Stimulated activated CD4-positive, alpha-beta T cell treated with anti-CD3 and anti-CD28 coated beads, Interleukin-4, amount 100 ng/mL, for 48 hours (primary cell): Measurements from ENCODE around the gene TLR6.
"Not testable (repeated sequence)": the region's sequence is repeated elsewhere in the genome, so short reads cannot be mapped to it uniquely, and the experiment has no call there.

Source experiments
- DNase-seq, 2 donors: peaks; one replicate each; pipeline ENCODE4 v3.0.0-alpha.2; 2020; ENCODE audit warnings: low read depth in 2 of 2

Gene TLR6

DNA sequence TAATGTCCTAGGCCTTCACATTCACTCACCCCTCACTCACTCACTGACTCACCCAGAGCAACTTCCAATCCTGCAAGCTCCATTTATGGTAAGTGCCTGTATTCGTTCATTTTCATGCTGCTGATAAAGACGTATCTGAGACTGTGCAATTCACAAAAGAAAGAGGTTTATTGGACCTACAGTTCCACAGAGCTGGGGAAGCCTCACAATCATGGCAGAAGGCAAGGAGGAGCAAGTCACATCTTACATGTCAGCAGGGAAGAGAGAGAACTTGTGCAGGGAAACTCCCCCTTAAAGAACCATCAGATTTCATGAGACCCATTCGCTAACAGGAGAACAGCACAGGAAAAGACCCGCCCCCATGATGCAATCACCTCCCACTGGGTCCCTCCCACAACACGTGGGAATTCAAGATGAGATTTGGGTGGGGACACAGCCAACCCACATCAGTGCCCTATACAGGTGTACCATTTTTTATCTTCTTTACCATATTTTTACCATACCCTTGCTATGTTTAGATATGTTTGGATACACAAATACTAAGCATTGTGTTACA, 33.8 kb downstream of the TLR6 start:
- no peak for DNase-seq

DNA sequence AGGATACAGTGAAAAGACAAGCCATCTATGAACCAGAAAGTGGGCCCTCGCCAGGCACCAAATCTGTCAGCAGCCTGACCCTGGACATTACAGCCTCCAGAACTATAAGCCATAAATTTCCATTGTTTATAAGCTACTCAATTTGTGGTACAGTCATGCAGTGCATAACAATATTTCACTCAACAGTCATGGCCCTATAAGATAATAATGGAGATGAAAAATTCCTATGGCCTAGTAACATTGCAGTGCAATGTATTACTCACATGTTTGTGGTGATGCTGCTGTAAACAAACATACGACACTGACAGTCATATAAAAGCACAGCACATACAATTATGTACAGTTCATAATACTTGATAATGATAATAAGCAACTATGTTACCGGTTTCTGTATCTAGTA, 34.9 kb downstream of the TLR6 start:
- DNase-seq: no peak

DNA sequence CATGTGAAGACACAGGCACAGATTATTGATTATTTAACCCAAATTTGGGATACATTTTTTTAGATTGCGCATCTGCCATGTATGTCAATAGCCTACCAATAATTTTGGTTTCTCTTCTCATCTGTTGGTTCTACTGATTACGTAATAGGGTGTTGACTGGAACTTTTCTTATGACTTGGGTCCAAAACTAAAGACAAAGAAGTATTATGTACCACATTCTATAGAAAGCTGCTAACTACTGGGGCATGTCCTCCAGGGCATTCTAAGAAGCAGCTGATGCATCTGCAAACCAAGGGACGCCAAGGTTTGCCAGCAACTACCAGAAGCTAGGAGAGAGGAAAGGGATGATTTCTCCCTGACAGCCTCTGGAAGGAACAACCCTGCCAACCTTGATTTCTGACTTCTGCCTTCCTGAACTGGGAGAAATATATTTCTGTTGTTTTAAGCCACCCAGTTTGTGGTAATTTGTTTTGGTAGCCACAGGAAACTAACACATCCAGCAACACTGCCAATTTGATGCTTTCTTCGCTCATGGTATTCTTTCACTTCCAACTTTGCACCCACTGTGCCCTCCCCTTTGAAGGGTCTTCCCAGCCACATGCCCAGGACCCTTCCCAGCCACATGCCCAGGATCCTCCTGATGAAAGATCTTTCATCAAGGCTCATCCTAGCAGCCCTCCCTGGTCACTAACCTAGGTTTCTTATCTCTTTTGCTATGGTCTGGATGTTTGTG, 36.1 kb downstream of the TLR6 start:
- no peak for DNase-seq

DNA sequence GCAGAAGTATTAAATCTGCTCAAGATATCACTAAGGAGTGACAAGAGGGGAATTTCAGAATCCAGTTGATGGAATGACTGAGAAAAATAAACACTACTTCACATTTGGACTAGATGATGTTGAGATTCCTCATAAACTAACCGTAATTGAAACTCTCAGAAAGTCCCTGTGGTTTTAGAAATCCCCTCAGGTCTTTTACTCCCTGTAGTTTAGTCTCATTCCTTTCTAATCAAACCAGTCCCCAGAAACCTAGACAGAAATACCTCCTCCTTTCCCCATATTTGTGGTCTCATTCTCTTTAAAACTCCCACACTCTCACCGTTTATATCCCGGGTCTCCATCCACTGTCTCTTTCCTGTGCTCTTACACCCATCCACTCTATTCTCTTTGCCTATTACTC, 37.0 kb downstream of the TLR6 start:
- DNase-seq: no peak

DNA sequence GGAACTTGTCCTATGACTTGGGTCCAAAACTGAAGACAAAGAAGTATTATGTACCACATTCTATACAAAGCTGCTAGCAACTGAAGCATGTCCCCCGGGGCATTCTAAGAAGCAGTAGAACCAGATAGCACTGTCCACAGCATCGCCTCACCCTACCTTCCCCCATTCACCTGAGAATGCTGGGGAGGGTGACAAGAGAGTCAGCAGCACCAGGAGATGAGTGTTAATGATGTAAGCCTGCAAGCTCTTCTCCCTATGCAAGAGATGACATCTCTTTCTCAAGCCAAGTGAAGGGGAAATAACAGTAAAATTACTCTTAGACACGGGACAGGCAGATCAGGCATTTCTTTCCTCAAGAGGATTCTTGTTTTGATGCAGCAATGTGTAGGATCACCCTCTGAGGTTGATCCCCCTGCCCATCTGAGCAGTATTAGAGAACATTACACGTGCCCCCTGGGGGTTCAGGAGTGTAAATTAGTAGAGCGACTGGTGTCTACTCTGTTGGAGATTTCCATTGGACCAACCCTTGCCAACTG, 38.1 kb downstream of the TLR6 start:
- DNase-seq: no peak

DNA sequence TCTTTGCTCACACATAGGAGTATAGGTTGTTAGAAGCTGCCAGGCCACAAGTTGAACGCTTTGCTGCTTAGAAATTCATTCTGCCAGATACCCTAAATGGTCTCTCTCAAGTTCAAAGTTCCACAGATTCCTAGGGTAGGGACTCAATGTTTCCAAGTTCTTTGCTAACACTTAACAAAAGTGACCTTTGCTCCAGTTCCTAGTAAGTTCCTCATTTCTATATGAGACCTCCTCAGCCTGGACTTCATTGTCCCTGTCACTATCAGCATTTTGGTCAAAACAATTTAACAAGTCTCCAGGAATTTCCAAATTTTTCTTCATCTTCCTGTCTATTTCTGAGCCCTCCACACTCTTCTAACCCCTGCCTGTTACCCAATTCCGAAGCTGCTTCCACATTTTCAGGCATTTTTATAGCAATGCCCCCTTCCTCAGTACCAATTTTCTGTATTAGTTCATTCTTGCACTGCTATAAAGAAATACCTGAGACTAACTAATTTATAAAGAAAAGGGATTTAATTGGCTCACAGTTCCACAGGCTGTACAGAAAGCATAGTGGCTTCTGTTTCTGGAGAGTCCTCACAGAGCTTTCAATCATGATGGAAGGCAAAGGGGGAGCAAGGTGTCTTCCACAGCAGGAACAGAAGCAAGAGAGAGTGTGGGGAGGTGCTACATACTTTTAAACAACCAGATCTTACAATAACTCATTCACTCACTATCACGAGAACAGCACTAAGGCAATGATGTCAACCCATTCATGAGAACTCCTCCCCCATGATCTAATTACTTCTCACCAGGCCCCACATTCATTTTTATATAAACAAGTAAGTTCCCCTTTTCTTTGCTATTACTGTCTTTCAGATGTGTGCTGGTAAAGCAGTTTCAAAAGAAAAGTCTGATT, 40.5 kb downstream of the TLR6 start:
- no peak for DNase-seq

DNA sequence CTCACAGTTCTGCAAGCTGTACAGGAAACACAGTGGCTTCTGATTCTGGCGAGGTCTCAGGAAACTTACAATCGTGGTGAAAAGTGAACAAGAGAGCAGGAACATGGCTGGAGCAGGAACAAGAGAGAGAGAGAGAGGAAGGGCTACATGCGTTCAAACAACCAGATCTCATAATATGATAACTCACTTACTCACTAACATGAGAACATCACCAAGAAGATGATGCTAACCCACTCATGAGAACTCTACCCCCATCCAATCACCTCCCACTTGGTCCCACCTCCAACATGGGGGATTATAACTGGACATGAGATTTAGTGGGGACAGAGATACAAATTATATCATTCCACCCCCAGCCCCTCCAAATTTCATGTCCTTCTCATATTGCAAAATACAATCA, 42.2 kb downstream of the TLR6 start:
- DNase-seq: no peak

DNA sequence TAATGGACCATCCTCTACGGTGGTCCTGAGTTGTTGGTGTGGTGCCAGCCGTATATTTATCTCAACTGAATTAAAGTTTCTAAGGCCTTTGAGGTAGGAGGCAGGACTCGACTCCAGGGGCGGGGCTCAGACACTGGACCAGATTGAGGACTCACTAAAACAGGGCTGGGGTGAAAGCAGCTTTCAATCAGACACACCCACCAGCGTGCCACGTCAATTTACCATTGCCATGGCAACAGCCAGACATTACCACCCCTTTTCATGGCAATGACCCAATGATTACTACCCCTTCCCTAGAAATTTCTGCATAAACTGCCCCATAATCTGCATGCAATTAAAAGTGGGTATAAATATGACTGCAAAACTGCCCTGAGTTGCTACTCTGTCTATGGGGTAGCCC, 45.3 kb downstream of the TLR6 start:
- DNase-seq: no peak

DNA sequence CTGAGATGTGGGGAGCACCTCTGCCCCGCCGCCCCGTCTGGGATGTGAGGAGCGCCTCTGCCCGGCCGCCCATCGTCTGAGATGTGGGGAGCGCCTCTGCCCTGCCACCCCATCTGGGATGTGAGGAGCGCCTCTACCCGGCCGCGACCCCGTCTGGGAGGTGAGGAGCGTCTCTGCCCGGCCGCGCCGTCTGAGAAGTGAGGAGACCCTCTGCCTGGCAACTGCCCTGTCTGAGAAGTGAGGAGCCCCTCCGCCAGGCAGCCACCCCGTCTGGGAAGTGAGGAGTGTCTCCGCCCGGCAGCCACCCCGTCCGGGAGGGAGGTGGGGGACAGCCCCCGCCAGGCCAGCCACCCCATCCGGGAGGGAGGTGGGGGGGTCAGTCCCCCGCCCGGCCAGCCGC, 49.2 kb downstream of the TLR6 start:
- not testable (repeated sequence) for DNase-seq

DNA sequence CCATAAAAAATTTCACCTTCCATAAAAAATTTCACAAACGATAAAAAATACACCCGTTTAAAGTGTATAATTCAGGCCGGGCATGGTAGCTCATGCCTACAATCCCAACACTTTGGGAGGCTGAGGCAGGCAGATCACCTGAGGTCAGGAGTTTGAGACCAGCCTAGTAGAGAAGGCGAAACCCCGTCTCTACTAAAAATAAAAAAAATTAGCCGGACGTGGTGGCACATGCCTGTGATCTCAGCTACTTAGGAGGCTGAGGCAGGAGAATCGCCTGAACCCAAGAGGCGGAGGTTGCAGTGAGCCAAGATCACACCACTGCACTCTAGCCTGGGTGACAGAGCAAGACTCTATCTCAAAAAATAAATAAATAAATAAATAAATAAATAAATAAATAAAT, 50.4 kb downstream of the TLR6 start:
- not testable (repeated sequence) for DNase-seq

DNA sequence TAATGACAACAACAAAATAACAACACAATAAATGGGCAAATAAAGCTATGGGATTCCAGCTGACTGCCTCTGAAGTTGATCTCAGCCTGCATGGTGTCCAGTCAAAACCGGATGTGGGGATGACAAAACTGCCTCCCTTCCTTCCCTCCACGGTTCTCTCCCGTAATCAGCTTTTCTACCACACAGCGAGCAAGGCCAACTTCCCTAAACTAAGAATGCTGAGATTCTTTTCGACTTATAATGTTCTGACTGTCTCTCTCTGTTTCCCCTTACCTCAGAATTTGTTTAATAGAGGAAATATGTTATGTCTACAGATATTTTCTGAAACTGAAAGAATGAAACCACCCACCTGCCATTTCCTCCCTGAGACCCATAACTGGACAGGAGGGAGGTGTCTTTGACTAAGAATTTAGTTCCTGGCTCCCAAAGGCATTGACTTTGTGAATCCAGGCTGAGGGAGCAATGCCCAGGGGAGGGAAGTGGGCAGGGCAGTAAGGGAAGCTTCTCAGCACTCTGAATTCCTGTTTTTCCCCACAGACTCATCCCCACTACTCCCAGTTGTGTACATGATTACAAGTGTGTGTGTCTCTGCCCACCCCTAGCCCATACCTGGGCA, 51.0 kb downstream of the TLR6 start:
- peak in 1 of 2 donors; percentile 9 for DNase-seq

DNA sequence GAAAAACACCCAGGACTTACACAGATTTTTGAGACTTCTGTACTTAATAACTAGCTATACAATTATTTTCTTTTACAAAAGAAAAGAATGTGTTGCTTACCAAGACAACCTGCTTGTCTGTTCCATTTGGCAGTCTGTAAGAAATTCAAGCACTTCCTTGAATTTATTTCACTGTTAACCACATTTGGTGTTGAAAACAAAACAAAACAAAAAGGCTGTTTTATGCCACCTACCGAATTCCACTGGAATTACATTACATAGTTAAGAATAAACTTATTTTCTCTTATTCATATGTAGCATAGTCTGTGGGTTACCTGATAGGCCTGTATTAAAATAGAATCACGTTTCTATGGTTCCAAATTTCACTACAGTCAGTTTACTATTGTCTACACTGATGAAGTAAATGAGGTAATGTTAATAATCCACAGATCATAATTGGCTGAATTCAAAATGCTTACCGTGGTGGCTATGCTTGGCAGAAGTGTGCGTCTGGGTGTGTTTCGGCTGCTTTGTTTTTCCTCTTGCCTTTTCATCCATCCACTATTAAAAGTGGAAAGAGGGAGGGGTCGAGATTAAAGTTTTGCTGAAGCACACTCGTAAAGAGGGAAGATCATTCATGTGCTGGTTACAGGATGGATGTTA, 51.8 kb downstream of the TLR6 start, which contains the start of gene TLR1:
TLR1 (minus strand) TSS at position 138 of the 642 bp plus-strand sequence. CDS start 5,960 bp downstream, outside the sequence.
- DNase-seq: no peak

DNA sequence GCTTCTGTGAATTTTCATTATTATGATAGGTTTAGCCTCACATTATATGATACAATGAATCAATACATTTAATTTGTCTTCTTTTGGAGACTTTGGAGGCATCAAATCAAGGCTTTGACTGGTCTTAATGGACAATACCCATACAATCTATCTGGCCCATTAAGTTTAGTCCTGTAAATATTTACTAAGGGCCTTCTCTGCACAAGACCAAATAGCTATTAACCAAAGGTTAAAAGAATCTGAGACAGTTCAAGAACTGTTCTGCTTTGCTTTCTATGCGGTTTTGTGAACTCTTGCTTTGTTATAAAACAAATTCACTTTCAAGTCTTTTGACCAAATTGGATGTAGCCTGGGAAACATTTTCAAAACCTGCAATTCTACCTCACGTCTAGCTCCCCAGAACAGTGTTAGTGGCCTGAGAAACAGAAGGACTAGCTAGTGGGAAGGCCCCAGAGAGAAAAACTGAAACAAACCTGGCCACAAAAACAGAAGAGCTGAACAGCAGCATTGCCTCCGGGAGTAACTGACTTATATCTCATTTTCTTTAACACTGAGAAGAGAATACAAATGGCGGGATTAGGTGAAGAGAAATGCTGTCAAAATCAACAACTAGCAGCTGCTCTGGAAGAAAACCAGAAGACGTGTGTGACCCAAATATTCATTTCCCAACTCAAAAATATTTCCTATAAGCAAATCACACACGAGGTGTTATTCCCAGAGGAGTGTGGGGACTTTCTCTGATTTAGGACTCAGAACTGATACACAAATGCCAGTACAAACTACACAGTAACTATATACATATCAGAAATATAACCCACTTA, 52.6 kb downstream of the TLR6 start:
- peak in 1 of 2 donors; percentile 13 for DNase-seq

DNA sequence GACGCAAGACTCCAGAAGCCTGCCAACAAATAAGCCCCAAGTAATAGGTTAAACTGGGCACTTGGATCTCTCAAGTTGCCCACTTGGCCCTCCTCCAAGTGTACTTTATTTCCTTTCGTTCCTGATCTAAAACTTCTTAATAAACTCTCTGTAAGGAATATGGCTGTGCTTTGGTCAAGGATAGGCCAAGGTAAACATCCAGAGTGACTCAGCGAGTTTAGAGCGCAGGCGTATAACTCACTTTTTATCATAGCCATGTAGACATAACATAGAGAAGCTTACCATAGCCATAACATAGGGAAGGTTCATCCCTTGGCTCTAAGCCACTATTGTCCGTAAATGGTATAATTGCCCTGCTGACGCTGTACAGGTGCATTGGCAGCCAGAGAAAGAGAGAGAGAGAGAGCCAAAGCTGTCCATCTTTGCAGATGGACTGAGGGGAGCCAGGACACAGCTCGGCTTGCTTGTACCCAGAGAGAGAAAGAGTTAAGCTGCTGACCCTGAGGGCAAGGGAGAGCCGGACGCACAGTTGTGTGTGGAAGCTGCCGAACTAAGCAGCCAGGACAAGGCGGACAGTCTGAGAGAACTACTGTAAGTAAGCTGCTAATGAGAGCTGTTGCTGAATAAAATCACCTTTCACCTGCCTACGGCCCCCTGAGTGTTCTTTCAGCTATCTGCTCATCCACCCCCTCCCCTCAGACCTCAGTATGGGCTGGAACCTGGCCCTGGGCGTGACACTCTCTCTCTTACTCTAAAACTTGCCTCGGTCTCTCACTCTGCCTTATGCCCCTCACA, 53.9 kb downstream of the TLR6 start:
- DNase-seq: no peak

DNA sequence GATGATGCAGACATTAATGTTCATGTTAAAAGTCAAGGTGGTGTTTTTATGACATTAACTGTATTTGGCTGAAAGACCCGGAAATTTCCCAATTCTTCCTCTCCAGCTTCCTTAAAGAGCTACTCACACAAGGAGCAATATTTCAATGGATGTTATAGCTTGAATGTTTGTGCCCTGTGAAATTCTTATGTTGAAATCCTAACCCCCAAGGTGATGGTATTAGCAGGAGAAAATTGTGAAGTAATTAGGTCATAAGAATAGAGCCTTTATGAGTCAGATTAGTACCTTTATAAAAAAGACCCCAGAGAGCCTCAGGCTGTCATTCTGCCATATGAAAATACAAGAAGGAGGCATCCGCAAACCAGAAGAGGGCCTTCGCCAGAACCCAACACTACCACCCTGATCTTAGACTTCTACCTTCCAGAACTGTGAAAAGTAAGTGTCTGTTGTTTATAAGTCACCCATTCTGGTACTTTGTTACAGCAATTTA, 55.6 kb downstream of the TLR6 start:
- no peak for DNase-seq

DNA sequence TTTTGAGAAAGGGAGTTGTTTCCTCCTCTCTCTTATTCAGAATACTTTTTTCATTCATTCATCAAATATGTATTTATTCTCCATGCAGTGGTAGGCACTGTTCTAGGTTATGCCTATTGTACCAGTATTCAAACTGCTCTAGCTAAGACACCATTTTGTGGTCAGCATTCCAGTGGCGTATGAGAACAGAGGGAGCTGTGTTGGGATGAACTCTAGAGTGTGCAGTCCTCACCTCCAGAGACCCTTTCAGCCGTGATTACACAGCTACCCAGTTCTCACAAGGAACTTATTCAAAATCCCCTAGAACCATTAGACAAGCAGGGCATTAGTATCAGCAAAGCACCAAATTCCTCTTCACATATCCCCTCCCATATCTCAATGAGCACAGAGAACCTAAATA, 56.3 kb downstream of the TLR6 start:
- no peak for DNase-seq

DNA sequence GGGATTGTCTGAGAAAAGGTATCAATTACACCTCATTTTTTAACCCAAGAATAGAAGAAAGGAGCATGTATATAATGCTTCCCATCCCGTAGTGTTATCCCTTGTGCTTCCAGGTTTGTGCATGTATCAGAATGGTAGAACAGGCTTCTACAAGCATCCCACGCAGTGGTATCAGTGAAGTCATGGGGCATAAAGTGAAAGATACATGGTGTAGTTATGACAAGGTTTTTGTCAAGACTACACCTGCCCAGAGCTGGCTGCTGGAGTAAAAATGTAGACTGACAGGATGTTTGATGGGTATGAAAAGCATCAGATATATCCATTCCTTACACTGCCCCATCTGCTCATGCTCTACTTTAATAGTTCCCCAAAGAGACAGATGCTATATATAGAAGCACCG, 61.5 kb downstream of the TLR6 start:
- DNase-seq: no peak

DNA sequence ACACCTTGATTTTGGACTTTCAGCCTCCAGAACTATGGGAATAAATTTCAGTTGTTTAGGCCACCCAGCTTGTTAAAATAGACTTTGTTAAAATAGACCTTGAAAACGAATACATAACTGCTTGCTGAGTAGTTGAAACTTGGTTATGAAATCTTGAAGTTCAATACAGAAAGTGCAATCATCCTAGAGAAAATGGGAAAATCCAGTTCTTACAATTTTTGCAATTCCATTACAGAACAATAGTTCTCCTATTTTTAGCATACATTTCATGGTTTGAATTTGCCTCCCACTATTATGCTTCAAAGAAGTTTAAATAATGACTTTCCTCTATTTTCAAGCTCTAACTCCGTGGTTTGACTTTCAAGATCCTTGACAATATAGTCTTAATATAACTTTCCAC, 62.6 kb downstream of the TLR6 start:
- DNase-seq: no peak

DNA sequence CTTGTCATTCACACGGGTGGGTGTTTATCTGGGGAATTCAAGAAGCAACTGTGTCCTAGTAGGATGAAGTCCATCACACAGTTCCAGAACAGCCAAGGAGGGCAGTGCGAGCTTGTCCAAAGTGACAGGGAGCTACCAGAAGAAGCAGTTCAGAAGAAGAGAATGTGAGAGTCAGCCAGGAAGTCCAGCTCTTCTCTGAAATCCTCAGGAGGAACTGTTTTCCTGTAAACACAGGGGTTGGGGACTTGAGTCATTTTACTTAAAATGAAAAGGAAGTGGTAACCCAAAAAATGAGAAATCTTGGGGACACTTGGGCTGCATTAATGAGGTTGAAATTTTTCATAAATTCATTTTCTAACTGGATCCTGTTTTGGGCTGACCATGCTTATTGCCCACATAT, 65.6 kb downstream of the TLR6 start:
- DNase-seq: no peak

DNA sequence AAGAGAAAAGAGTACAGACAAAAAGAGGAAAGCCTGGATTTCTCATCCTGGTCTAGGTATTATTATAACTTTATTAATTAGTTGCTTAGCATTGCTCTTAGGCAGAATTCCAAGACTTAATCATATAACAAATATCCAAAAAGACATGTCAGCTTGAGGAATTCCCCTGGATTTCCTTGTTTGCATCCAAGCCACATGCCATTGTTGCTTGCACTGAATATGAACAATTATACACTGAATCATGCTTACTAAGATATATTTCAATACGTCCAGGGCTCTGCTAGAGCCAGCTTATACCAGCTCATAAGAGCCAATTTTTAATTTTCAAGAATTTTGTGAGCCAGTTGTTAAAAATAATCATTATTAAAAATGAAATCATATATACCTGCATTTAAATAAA, 68.3 kb downstream of the TLR6 start:
- no peak for DNase-seq
